Measurements from ENCODE around the gene LRRC71. TPM values are rescaled to one million over a fixed set of nuclear protein-coding genes. Genes with fewer than 3 reads are reported as not detected.
A peak's percentile ranks its signal among the peaks of the same experiment; 100 is the strongest.

The LRRC71 gene
- total RNA-seq, 1 donor from 2014 or later, result not detected

DNA sequence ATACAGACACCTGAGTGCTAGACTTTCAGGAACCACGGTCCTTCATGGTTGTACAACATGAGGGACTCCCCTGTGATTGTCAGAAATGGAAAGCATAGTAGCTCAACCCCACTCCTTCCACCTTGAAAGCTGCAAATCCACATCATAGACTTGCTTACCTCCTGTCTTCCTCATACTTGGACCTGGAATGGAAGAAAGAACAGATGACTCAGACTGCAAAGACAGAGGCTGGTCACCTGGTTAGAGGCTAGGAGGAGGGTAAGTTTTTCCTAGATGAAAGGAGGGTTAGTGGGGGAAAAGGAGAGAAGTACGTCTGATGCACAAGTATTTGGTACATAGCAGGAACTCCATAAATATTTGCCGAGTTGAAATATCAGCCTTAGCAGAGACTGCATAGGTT lies 37.2 kb downstream of the LRRC71 start:
- Histone ChIP-seq H3K36me3 (peaks cover 3 to 68% of the 10 kb centered on the region in 2 donors), H3K4me3 (no peak overlapping the region), H3K9me3 (no peaks in the 10 kb centered on the region), H3K4me1 (no peaks in the 10 kb centered on the region), H3K27ac (no peak overlapping the region), H3K27me3 (no peaks in the 10 kb centered on the region)
- TF ChIP-seq POLR2A (IDR thresholded peaks at IDR 0.05) (no peak), CTCF (IDR thresholded peaks at IDR 0.05) (no peak), POLR2AphosphoS5 (IDR thresholded peaks at IDR 0.05; ENCODE audit: insufficient read depth in 1 of 2, low read depth in 1 of 2) (no peak)
- intact Hi-C loops (cut with DNase I), result no loop called here
- no peak for DNase-seq (ENCODE audit: extremely low spot score in 2 of 2)

GRCh38 chr1:156958247-156958714 lies 37.8 kb downstream of the LRRC71 start:
- intact Hi-C loops (cut with DNase I), result no loop called here
- H3K9me3 ChIP-seq, result no peaks in the 10 kb centered on the region

DNA sequence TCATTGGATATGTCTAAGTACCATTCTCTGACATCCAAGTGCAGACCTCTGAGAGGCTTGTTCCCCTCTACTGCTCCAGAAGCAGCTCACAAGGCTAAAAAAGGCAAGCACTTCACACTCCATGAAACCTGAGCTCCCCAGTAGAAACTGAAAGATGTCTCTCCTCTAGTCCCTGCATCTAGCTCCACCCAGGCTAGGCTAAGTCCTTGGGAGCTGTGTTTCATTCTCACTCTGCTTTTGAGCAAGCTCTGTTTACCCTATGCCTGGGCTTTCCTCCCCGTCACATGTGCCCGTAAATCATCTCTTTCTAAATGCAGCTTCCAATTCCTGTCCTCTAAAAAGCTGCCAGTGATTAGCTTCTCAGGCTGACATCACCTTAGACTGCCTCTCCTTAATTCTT lies 39.0 kb downstream of the LRRC71 start:
- no peak for DNase-seq (ENCODE audit: extremely low spot score in 2 of 2)
- TF ChIP-seq POLR2A (IDR thresholded peaks at IDR 0.05) (no peak), CTCF (IDR thresholded peaks at IDR 0.05) (no peak), POLR2AphosphoS5 (IDR thresholded peaks at IDR 0.05; ENCODE audit: insufficient read depth in 1 of 2, low read depth in 1 of 2) (no peak)
- no peaks in the 10 kb centered on the region for H3K27me3 ChIP-seq
- no peaks in the 10 kb centered on the region for H3K9me3 ChIP-seq
- H3K36me3 ChIP-seq, result peaks cover 3 to 71% of the 10 kb centered on the region in 2 donors
- no peaks in the 10 kb centered on the region for H3K4me1 ChIP-seq
- H3K27ac ChIP-seq, result peak overlapping the region; percentile 37
- intact Hi-C loops (cut with DNase I), result no loop called here
- no peak overlapping the region for H3K4me3 ChIP-seq

More at GRCh38 chr1:156958247-156958714, 37.8 kb downstream of the LRRC71 start:
- DNase-seq (ENCODE audit: extremely low spot score in 2 of 2), result no peak
- peaks cover 3 to 68% of the 10 kb centered on the region in 2 donors for H3K36me3 ChIP-seq
- H3K27ac ChIP-seq, result no peak overlapping the region
- H3K4me1 ChIP-seq, result no peaks in the 10 kb centered on the region
- H3K27me3 ChIP-seq, result no peaks in the 10 kb centered on the region
- TF ChIP-seq POLR2AphosphoS5 (IDR thresholded peaks at IDR 0.05; ENCODE audit: insufficient read depth in 1 of 2, low read depth in 1 of 2) (no peak), POLR2A (IDR thresholded peaks at IDR 0.05) (no peak)
- no peak overlapping the region for H3K4me3 ChIP-seq

DNA sequence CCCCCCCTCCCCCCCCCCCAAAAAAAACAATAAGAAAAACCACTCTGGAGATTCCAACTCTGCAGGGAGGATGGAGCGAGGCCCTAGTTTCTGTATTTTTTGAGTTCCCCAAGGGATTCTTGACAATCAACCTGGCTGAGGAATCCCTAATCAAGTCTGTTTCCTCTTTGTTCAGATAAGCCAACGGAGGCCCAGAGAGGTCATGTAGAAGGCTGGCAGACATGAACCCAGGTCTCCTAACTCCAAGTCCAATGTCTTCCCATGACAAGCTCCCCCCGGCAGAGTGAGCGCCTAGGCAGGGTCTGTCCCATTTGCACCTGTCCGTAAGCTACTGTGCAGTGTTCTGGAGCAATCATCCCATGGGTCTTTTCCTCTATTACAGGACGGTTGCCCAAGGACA lies 39.5 kb downstream of the LRRC71 start:
- peaks cover under 1 to 70% of the 10 kb centered on the region in 2 donors for H3K36me3 ChIP-seq
- DNase-seq (ENCODE audit: extremely low spot score in 2 of 2), result no peak
- H3K4me1 ChIP-seq, result no peaks in the 10 kb centered on the region
- intact Hi-C loops (cut with DNase I), result no loop called here
- H3K27me3 ChIP-seq, result no peaks in the 10 kb centered on the region
- H3K9me3 ChIP-seq, result no peaks in the 10 kb centered on the region
- TF ChIP-seq POLR2A (IDR thresholded peaks at IDR 0.05) (no peak), POLR2AphosphoS5 (IDR thresholded peaks at IDR 0.05; ENCODE audit: insufficient read depth in 1 of 2, low read depth in 1 of 2) (no peak), CTCF (IDR thresholded peaks at IDR 0.05) (no peak)
- H3K27ac ChIP-seq, result peak overlapping the region; percentile 37
- H3K4me3 ChIP-seq, result no peak overlapping the region

DNA sequence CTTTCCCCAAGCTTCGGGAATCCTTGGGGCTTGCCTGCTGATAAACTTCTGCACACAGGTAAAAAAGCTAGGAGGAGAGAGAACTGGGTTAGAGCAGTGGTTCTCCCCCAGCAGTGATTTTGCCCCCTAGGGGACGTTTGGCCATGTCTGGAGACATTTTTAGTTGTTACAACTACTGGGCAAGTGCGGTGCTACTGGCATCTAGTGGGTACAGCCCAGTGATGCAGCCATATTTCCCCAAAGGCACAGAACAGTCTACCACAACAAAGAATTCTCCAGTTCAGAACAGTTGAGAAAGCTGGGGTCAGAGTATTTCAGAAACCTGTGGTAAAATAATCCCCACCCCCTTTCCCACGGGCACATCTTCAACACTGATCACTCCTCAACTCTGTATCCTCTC lies 41.3 kb downstream of the LRRC71 start:
- Histone ChIP-seq H3K36me3 (peaks cover 0 to 52% of the 10 kb centered on the region in 2 donors), H3K9me3 (no peaks in the 10 kb centered on the region), H3K4me3 (no peak overlapping the region), H3K27me3 (no peaks in the 10 kb centered on the region), H3K4me1 (no peaks in the 10 kb centered on the region), H3K27ac (no peak overlapping the region)
- no peak for TF ChIP-seq POLR2AphosphoS5 (IDR thresholded peaks at IDR 0.05; ENCODE audit: insufficient read depth in 1 of 2, low read depth in 1 of 2)
- TF ChIP-seq CTCF (IDR thresholded peaks at IDR 0.05), result no peak
- no peak for TF ChIP-seq POLR2A (IDR thresholded peaks at IDR 0.05)
- no peak for DNase-seq (ENCODE audit: extremely low spot score in 2 of 2)
- intact Hi-C loops (cut with DNase I), result no loop called here
